Sigmoid colon (tissue), 7 donors: ENCODE results near the gene KMT2C. TPM values are rescaled to one million over a fixed set of nuclear protein-coding genes. Genes with fewer than 3 reads are reported as not detected.
"Not testable (repeated sequence)": the region's sequence is repeated elsewhere in the genome, so short reads cannot be mapped to it uniquely, and the experiment has no call there.

Source experiments
- DNase-seq: peaks from one replicate; pipeline ENCODE4 v3.0.0-alpha.2; 2019
- H3K27ac ChIP-seq, 4 donors: fragments of 200-600 bp; sonication (generic); one replicate each; pipeline ENCODE4 v1.5.1; 2016 to 2019; ENCODE audit warnings: mild to moderate bottlenecking in 1 of 4
- H3K27me3 ChIP-seq, 3 donors: fragments of 200-600 bp; sonication (generic); one replicate each; pipeline ENCODE4 v1.5.1; 2019; ENCODE audit warnings: mild to moderate bottlenecking in 1 of 3
- H3K36me3 ChIP-seq, 4 donors: fragments of 200-600 bp; sonication (generic); one replicate each; pipeline ENCODE4 v1.5.1; 2016 to 2019
- H3K4me1 ChIP-seq, 4 donors: fragments of 200-600 bp; sonication (generic); one replicate each; pipeline ENCODE4 v1.5.1; 2017 to 2019
- H3K4me3 ChIP-seq, 4 donors: fragments of 200-600 bp; sonication (generic); one replicate each; pipeline ENCODE4 v1.5.1; 2017 to 2019; ENCODE audit warnings: mild to moderate bottlenecking in 2 of 4, moderate library complexity in 1 of 4
- H3K9me3 ChIP-seq, 4 donors: fragments of 200-600 bp in 3 of 4; sonication (generic) in 3 of 4; one replicate each; pipeline versions ENCODE4 v1.5.1 to v1.6.1; 2013 to 2019
- EP300 ChIP-seq, 4 donors: sonication (generic); formaldehyde crosslinking; IDR thresholded peaks; one replicate each; pipeline ENCODE4 v1.6.1; 2017; ENCODE audit warnings: antibody characterized with exemption in 4 of 4
- POLR2A ChIP-seq, 2 donors: fragments of 450-650 bp; IDR thresholded peaks; one replicate each; pipeline ENCODE4 v1.6.1; 2016; ENCODE audit warnings: antibody characterized with exemption in 2 of 2, mild to moderate bottlenecking in 2 of 2, moderate library complexity in 2 of 2
- POLR2AphosphoS5 ChIP-seq, 4 donors: sonication (generic); formaldehyde crosslinking; IDR thresholded peaks; one replicate each; pipeline ENCODE4 v1.6.1; 2017; ENCODE audit warnings: antibody characterized with exemption in 4 of 4
- WGBS, 2 donors: extraction: QIAGEN DNeasy Blood & Tissue Kit; methylation state at CpG; one replicate each; pipeline ENCODE4 v1.1.7; 2013; 5-methylcytosine and 5-hydroxymethylcytosine counted together
- intact Hi-C: fragments of 100-400 bp; cut with DNase I; formaldehyde crosslinking; loops from one replicate; pipeline ENCODE4 v1.15.1; 2023
- polyA plus RNA-seq, 3 donors: library from polyadenylated mRNA; stranded (reverse); fragments of 200-250 nt; gene quantifications; one replicate each; pipeline ENCODE4 v1.2.3, GENCODE V29; 2013
- total RNA-seq, 4 donors: library from RNA; depleted of rRNA; stranded (reverse); fragments of >200 nt; gene quantifications; one replicate each; pipeline ENCODE4 v1.1.0, GENCODE V29; 2016
- TF ChIP-seq, protein P1 (sequence below), 4 experiments: fragments of 450-650 bp in 3 of 4; fragments of 200-600 bp in 1 of 4; IDR thresholded peaks; one replicate each; pipeline ENCODE4 v1.5.1; 2016 to 2019; ENCODE audit warnings: antibody characterized with exemption in 4 of 4, mild to moderate bottlenecking in 3 of 4, moderate library complexity in 2 of 4
- donor health status: healthy with polysubstance abuse.
- donor health status: Bipolar disorder and iron deficiency.
- donor health status: healthy.

Gene KMT2C
- total and polyA plus RNA-seq, 7 donors = 7.4 to 75.6 (median 46.4) TPM

DNA sequence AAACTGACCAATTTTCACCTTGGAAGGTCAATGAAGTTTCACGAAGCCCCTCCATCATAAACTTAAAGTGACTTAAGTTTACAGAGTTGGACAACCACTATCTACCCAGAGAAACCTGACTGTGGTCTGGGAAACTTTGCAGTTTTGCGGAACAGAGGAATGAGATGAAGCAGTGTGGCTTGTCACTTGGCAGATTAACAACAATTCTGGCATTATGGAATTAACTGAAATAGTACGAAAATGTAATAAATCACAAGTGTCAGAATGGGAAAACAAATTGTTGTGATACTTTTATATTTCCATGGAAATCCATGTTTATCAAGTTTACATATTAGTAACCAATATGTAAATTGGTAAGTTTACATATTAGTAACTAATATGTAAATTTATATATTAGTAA is 4.9 kb downstream of the KMT2C start:
- intact Hi-C loops = loop anchor here (10.0 kb wide), 1 partner anchor 116 kb away; no protein-coding TSS in a partner anchor

GRCh38 chr7:152430118-152430517 is 5.7 kb downstream of the KMT2C start:
- DNase-seq, H3K27ac ChIP-seq, H3K27me3 ChIP-seq, H3K4me3 ChIP-seq, H3K36me3 ChIP-seq, H3K9me3 ChIP-seq: not testable (repeated sequence)
- peaks cover 0 to 84% (median 63%) of the 10 kb centered on the region in 4 donors for H3K4me1 ChIP-seq
- intact Hi-C loops = loop anchor here (10.0 kb wide), 1 partner anchor 115 kb away; no protein-coding TSS in a partner anchor
- 84 to 89% methylated on average over 5 of the region's 5 CpGs for WGBS, 2 donors

More for the DNA sequence above, 4.9 kb downstream of the KMT2C start:
- no peak overlapping the region for H3K27ac ChIP-seq
- no peak overlapping the region for H3K4me3 ChIP-seq
- 84 to 88% methylated on average over 3 of the region's 3 CpGs for WGBS, 2 donors
- no peaks in the 10 kb centered on the region for H3K36me3 ChIP-seq
- TF ChIP-seq POLR2AphosphoS5 (IDR thresholded peaks at IDR 0.05) (no peak), POLR2A (IDR thresholded peaks at IDR 0.05) (no peak), EP300 (IDR thresholded peaks at IDR 0.05) (no peak)
- TF ChIP-seq, protein P1, sequence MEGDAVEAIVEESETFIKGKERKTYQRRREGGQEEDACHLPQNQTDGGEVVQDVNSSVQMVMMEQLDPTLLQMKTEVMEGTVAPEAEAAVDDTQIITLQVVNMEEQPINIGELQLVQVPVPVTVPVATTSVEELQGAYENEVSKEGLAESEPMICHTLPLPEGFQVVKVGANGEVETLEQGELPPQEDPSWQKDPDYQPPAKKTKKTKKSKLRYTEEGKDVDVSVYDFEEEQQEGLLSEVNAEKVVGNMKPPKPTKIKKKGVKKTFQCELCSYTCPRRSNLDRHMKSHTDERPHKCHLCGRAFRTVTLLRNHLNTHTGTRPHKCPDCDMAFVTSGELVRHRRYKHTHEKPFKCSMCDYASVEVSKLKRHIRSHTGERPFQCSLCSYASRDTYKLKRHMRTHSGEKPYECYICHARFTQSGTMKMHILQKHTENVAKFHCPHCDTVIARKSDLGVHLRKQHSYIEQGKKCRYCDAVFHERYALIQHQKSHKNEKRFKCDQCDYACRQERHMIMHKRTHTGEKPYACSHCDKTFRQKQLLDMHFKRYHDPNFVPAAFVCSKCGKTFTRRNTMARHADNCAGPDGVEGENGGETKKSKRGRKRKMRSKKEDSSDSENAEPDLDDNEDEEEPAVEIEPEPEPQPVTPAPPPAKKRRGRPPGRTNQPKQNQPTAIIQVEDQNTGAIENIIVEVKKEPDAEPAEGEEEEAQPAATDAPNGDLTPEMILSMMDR (IDR thresholded peaks at IDR 0.05) = no peak
- H3K27me3 ChIP-seq = no peaks in the 10 kb centered on the region
- H3K9me3 ChIP-seq = no peaks in the 10 kb centered on the region
- no peak for DNase-seq
- peaks cover 0 to 77% (median 59%) of the 10 kb centered on the region in 4 donors for H3K4me1 ChIP-seq

DNA sequence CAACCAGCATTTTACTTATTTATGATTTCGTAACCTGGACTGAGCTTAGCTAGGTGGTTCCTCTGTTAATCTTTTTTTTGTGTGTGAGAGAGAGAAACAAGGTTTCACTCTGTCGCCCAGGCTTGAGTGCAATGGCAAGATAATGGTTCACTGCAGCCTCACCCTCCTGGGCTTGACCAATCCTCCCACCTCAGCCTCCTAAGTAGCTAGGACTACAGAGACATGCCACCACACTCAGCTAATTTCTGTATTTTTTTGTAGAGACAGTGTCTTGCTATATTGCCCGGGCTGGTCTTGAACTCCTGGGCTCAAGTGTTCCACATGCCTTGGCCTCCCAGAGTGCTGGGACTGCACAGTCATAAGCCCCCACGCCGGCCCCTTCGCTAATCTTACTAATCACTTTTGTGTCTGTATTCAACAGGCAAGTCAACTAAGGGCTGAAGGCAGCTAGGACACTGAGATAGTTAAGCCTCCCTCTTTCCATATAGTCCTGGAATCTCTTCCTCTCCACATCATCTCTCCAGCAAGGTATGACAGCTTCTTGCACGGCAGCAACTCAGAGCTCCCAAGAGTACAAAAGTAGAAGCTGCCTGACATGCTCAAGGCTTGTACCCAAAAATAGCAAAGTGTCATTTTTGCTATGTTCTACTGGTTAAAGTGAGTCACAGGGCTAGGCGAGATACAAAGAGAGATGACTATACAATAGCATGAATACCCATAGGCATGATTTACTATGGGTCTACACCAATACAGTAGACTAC is 11.3 kb downstream of the KMT2C start:
- intact Hi-C loops = no loop called here
- DNase-seq = no peak
- Histone ChIP-seq H3K4me3 (no peak overlapping the region), H3K27me3 (no peaks in the 10 kb centered on the region), H3K4me1 (peaks cover 0 to 49% (median 37%) of the 10 kb centered on the region in 4 donors), H3K36me3 (no peaks in the 10 kb centered on the region), H3K27ac (no peak overlapping the region), H3K9me3 (peaks cover 0 to 4% (median under 1%) of the 10 kb centered on the region in 4 donors)
- TF ChIP-seq POLR2AphosphoS5 (IDR thresholded peaks at IDR 0.05) (no peak), EP300 (IDR thresholded peaks at IDR 0.05) (no peak), POLR2A (IDR thresholded peaks at IDR 0.05) (no peak)
- TF ChIP-seq, protein P1 (IDR thresholded peaks at IDR 0.05) = no peak
- 91 to 96% methylated on average over 8 of the region's 8 CpGs for WGBS, 2 donors

DNA sequence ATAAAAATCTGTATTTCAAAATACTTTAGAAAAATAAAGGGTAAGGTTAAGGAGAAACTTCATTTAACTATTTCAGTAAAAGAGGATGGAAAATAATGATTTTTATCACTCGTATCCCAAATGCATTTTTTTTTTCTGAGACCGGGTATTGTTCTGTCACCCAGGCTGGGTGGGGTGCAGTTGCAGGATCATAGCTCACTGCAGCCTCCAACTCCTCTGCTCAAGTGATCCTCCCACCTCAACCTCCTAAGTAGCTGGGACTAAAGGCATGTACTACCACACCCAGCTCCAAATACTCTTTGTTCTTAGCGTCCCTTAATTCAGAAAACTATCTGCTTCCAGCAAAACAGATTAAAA is 11.8 kb downstream of the KMT2C start:
- H3K4me1 ChIP-seq = peaks cover 0 to 44% (median 34%) of the 10 kb centered on the region in 4 donors
- TF ChIP-seq, protein P1 (IDR thresholded peaks at IDR 0.05) = no peak
- no peak for TF ChIP-seq POLR2A (IDR thresholded peaks at IDR 0.05)
- no peak for TF ChIP-seq EP300 (IDR thresholded peaks at IDR 0.05)
- no peak for TF ChIP-seq POLR2AphosphoS5 (IDR thresholded peaks at IDR 0.05)
- no peak for DNase-seq
- no peak overlapping the region for H3K27ac ChIP-seq
- H3K9me3 ChIP-seq = peaks cover 0 to 4% (median under 1%) of the 10 kb centered on the region in 4 donors
- H3K4me3 ChIP-seq = no peak overlapping the region
- 93 to 94% methylated on average over 3 of the region's 3 CpGs for WGBS, 2 donors
- H3K27me3 ChIP-seq = no peaks in the 10 kb centered on the region
- intact Hi-C loops = no loop called here
- H3K36me3 ChIP-seq = no peaks in the 10 kb centered on the region

DNA sequence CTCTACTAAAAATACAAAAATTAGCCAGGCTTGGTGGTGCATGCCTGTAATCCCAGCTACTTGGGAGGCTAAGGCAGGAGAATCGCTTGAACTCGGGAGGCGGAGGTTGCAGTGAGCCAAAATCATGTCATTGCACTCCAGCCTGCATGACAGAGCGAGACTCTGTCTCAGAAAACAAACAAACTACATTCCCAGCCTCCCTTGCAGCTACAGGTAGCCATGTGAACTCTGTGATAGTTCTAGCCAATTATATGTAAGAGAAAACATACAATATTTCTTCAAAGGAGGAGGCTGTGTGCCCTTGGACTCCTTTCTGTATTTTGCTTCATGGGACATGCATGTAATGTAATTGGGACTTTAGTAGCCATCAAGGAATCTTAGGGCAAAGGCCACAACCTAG is 12.6 kb downstream of the KMT2C start:
- intact Hi-C loops, DNase-seq, H3K9me3 ChIP-seq, H3K4me3 ChIP-seq, H3K27ac ChIP-seq, H3K36me3 ChIP-seq, H3K27me3 ChIP-seq: not testable (repeated sequence)
- H3K4me1 ChIP-seq = peaks cover 0 to 36% (median 30%) of the 10 kb centered on the region in 4 donors
- 98% methylated on average over 4 of the region's 4 CpGs for WGBS, 2 donors

DNA sequence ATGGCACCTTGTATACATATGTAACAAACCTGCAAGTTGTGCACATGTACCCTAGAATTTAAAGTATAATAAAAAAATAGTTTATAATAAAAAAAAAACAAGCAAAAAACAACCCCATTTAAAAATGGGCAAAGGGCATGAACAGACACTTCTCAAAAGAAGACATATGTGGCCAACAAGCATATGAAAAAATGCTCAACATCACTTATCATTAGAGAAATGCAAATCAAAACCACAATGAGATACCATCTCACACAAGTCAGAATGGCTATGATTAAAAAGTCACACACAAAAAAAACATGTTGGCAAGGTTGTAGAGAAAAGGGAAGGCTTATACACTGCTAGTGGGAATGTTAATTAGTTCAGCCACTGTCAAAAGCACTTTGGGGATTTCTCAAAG is 14.9 kb downstream of the KMT2C start:
- H3K27me3 ChIP-seq, H3K36me3 ChIP-seq, H3K4me3 ChIP-seq, DNase-seq, intact Hi-C loops, H3K9me3 ChIP-seq, H3K27ac ChIP-seq: not testable (repeated sequence)
- peaks cover 0 to 16% (median 15%) of the 10 kb centered on the region in 4 donors for H3K4me1 ChIP-seq
